Stomach (tissue), 19 donors: Measurements from ENCODE around the gene CCDC126. TPM values are rescaled to one million over a fixed set of nuclear protein-coding genes. Genes with fewer than 3 reads are reported as not detected.

ENCODE experiments used
- DNase-seq, 2 donors: peaks; one replicate each; pipeline versions ENCODE4 v3.0.0 to v3.0.0-alpha.2; 2013 to 2019
- H3K27ac ChIP-seq, 5 donors: fragments of 200-600 bp in 4 of 5; sonication (generic) in 4 of 5; one replicate each; pipeline ENCODE4 v1.5.1; 2013 to 2019; ENCODE audit warnings: mild to moderate bottlenecking in 1 of 5, moderate library complexity in 1 of 5
- H3K27me3 ChIP-seq, 3 donors: fragments of 200-600 bp; sonication (generic); one replicate each; pipeline ENCODE4 v1.5.1; 2017 to 2019; ENCODE audit warnings: mixed run types in 1 of 3
- H3K36me3 ChIP-seq, 4 donors: fragments of 200-600 bp; sonication (generic); 1 replicate in 3 of 4; 2 replicates in 1 of 4; pipeline ENCODE4 v1.5.1; 2016 to 2019
- H3K4me1 ChIP-seq, 4 donors: fragments of 200-600 bp; sonication (generic); one replicate each; pipeline ENCODE4 v1.5.1; 2016 to 2019
- H3K4me3 ChIP-seq, 4 donors: fragments of 200-600 bp; sonication (generic) in 3 of 4; one replicate each; pipeline ENCODE4 v1.5.1; 2016 to 2019; ENCODE audit warnings: mild to moderate bottlenecking in 1 of 4
- H3K9me3 ChIP-seq, 4 donors: fragments of 200-600 bp; sonication (generic); one replicate each; pipeline ENCODE4 v1.5.1; 2016 to 2019
- EP300 ChIP-seq: sonication (generic); formaldehyde crosslinking; IDR thresholded peaks from one replicate; pipeline ENCODE4 v1.6.1; 2017; ENCODE audit warnings: antibody characterized with exemption
- POLR2A ChIP-seq, 4 donors: fragments of 450-650 bp; IDR thresholded peaks; one replicate each; pipeline ENCODE4 v1.6.1; 2016; ENCODE audit warnings: antibody characterized with exemption in 4 of 4, control low read depth in 2 of 4, mild to moderate bottlenecking in 1 of 4, moderate library complexity in 1 of 4
- POLR2AphosphoS5 ChIP-seq, 3 donors: sonication (generic); formaldehyde crosslinking; IDR thresholded peaks; one replicate each; pipeline ENCODE4 v1.6.1; 2016; ENCODE audit warnings: antibody characterized with exemption in 3 of 3
- WGBS, 5 donors: extraction: QIAGEN DNeasy Blood & Tissue Kit in 3 of 5; methylation state at CpG; one replicate each; pipeline versions ENCODE4 v1.1.5 to v1.1.7; 2013 to 2018; 5-methylcytosine and 5-hydroxymethylcytosine counted together
- intact Hi-C: fragments of 100-400 bp; cut with DNase I; formaldehyde crosslinking; loops from one replicate; pipeline ENCODE4 v1.15.1; 2023; ENCODE audit warnings: low total_unique reads
- long read RNA-seq, 10 donors: transcript quantifications; one replicate each; lab custom pipeline, GENCODE V29; 2026
- polyA plus RNA-seq, 3 donors: library from polyadenylated mRNA; stranded (reverse); fragments of 200-250 nt; gene quantifications; one replicate each; pipeline ENCODE4 v1.2.3, GENCODE V29; 2013
- total RNA-seq, 5 donors: library from RNA; depleted of rRNA; stranded (reverse); fragments of >200 nt; gene quantifications; one replicate each; pipeline versions ENCODE4 v1.1.0 to v1.2.3, GENCODE V29; 2014 to 2016
- TF ChIP-seq, protein P1 (sequence below), 7 experiments: fragments of 450-650 bp in 4 of 7; fragments of 200-600 bp in 3 of 7; sonication (generic) in 3 of 7; IDR thresholded peaks; one replicate each; pipeline ENCODE4 v1.5.1; 2016 to 2019; ENCODE audit warnings: antibody characterized with exemption in 7 of 7, control low read depth in 2 of 7, mild to moderate bottlenecking in 1 of 7
- donor health status: healthy with polysubstance abuse.
- donor health status: Bipolar disorder and iron deficiency.
- donor health status: healthy.

The CCDC126 gene, protein sequence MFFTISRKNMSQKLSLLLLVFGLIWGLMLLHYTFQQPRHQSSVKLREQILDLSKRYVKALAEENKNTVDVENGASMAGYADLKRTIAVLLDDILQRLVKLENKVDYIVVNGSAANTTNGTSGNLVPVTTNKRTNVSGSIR
- 10 to 100 TPM in 3 of 5 donors, 1 to 10 TPM in 1, not detected in 1; 7.6 to 29.7 (median 14.8) TPM for total RNA-seq
- polyA plus RNA-seq: 1 to 10 TPM; 2.8 to 4.8 (median 3.5) TPM
- long read RNA-seq, donor 1, partial matches to known transcripts: 0 of 1 reads
- long read RNA-seq, donor 1, other reads (novel, unspliced or antisense): 0 of 1 reads
- long read RNA-seq, donor 2, partial matches to known transcripts: 0 of 4 reads
- long read RNA-seq, donor 2, other reads (novel, unspliced or antisense): 0 of 4 reads
- long read RNA-seq, donor 3, partial matches to known transcripts: 0 of 2 reads
- long read RNA-seq, donor 3, other reads (novel, unspliced or antisense): 0 of 2 reads
- long read RNA-seq, donor 4, partial matches to known transcripts: 0 of 1 reads
- long read RNA-seq, donor 4, other reads (novel, unspliced or antisense): 0 of 1 reads
- long read RNA-seq, donor 5, partial matches to known transcripts: 10 of 11 reads
- long read RNA-seq, donor 5, other reads (novel, unspliced or antisense): 0 of 11 reads
- long read RNA-seq, donor 6, transcript CCDC126-201 (4 exons, 2,473 nt): major isoform, 8 of 10 reads
- long read RNA-seq, donor 6, partial matches to known transcripts: 0 of 10 reads
- long read RNA-seq, donor 6, other reads (novel, unspliced or antisense): 0 of 10 reads
- long read RNA-seq, donor 7, transcript CCDC126-201 (4 exons, 2,473 nt): major isoform, 5 of 6 reads
- long read RNA-seq, donor 7, partial matches to known transcripts: 0 of 6 reads
- long read RNA-seq, donor 7, other reads (novel, unspliced or antisense): 0 of 6 reads
- long read RNA-seq, donor 8, transcript CCDC126-201 (4 exons, 2,473 nt): major isoform, 5 of 9 reads
- long read RNA-seq, donor 8, partial matches to known transcripts: 0 of 9 reads
- long read RNA-seq, donor 8, other reads (novel, unspliced or antisense): 0 of 9 reads
- long read RNA-seq, donor 9, partial matches to known transcripts: 7 of 7 reads
- long read RNA-seq, donor 9, other reads (novel, unspliced or antisense): 0 of 7 reads
- long read RNA-seq, donor 10, partial matches to known transcripts: 0 of 1 reads
- long read RNA-seq, donor 10, other reads (novel, unspliced or antisense): 0 of 1 reads

DNA sequence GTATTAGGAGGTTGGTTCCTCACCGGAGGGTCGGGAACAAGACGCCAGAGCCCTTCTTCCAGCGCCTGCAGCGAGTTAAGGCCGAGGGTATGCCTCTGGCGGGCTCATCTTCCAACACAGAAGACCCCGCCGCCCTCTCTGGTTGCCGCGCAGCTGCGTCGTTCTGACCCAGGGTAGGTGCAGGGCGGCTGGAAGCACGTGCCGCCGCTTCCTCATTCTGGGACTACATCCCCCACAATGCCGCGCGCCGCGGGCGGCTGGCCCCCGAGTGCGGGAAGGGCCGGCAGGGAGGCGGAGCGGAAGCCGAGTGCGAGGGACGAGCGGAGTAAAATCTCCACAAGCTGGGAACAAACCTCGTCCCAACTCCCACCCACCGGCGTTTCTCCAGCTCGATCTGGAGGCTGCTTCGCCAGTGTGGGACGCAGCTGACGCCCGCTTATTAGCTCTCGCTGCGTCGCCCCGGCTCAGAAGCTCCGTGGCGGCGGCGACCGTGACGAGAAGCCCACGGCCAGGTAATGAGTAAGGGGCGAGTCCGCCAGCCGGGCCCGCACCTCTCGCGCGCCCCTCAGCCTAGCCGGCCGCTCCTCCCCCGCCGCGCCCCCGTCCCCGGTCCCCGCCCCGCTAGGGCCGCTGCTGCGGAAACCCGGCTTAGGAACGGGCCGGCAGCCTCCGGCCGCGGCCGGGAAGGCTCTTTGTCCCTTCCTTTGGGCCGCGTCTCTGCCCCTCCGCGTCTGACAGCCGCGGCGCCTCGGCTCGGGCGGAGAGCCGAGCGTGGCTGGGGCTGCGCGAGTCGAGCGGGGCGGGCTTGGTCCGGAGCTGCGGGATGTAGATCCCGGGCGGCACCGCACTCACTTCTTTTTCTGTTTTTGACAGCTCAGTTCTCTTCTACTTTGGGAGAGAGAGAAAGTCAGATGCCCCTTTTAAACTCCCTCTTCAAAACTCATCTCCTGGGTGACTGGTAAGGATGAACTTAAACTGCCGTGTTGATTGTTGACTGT lies at the start of gene CCDC126:
CCDC126 (plus strand) TSS at position 289 of the 998 bp plus-strand sequence. CDS start 13,934 bp downstream, outside the sequence.
- H3K36me3 ChIP-seq: no peaks in the 10 kb centered on the region
- H3K27me3 ChIP-seq: no peaks in the 10 kb centered on the region
- WGBS, 5 donors: 1 to 3% (median 2%) methylated on average over 38 to 99 of the region's 99 CpGs
- no peaks in the 10 kb centered on the region for H3K9me3 ChIP-seq
- DNase-seq: peak; percentile 93 to 97
- H3K27ac ChIP-seq: peak within 1 kb of the TSS; percentile 93 to 99 (median 96)
- peak in 2 of 4 donors; percentile 10 to 47 for TF ChIP-seq POLR2A (IDR thresholded peaks at IDR 0.05)
- peak; percentile 74 to 89 (median 81) for TF ChIP-seq POLR2AphosphoS5 (IDR thresholded peaks at IDR 0.05)
- no peak for TF ChIP-seq EP300
- H3K4me1 ChIP-seq: peaks cover 12 to 45% (median 31%) of the 10 kb centered on the region in 4 donors
- intact Hi-C loops: no loop called here
- H3K4me3 ChIP-seq: peak within 1 kb of the TSS; percentile 53 to 88 (median 81)

DNA sequence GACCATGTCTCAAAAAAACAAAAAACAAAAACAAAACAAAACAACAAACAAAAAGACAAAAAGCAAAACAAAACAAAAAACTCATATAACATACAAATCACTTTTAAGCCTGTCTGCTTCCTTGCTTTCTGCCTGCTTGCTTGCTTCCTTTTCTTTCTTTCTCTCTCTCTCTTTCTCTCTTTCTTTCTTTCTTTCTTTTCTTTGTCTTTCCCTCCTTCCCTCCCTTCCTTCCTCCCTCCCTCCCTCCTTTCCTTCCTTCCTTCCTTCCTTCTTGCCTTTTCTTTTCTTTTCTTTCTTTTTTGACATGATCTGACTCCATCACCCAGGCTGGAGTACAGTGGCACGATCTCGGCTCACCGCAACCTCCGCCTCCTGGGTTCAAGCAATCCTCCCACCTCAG lies 49.5 kb upstream of the CCDC126 start:
- no peak overlapping the region for H3K4me3 ChIP-seq
- TF ChIP-seq POLR2AphosphoS5 (IDR thresholded peaks at IDR 0.05) (no peak), POLR2A (IDR thresholded peaks at IDR 0.05) (no peak), EP300 (no peak)
- TF ChIP-seq, protein P1, sequence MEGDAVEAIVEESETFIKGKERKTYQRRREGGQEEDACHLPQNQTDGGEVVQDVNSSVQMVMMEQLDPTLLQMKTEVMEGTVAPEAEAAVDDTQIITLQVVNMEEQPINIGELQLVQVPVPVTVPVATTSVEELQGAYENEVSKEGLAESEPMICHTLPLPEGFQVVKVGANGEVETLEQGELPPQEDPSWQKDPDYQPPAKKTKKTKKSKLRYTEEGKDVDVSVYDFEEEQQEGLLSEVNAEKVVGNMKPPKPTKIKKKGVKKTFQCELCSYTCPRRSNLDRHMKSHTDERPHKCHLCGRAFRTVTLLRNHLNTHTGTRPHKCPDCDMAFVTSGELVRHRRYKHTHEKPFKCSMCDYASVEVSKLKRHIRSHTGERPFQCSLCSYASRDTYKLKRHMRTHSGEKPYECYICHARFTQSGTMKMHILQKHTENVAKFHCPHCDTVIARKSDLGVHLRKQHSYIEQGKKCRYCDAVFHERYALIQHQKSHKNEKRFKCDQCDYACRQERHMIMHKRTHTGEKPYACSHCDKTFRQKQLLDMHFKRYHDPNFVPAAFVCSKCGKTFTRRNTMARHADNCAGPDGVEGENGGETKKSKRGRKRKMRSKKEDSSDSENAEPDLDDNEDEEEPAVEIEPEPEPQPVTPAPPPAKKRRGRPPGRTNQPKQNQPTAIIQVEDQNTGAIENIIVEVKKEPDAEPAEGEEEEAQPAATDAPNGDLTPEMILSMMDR (IDR thresholded peaks at IDR 0.05): no peak
- no peak overlapping the region for H3K27ac ChIP-seq
- no peaks in the 10 kb centered on the region for H3K27me3 ChIP-seq
- peaks cover 0 to 5% (median 2%) of the 10 kb centered on the region in 4 donors for H3K4me1 ChIP-seq
- 93 to 97% (median 95%) methylated on average over 4 of the region's 4 CpGs for WGBS, 5 donors
- H3K9me3 ChIP-seq: no peaks in the 10 kb centered on the region
- H3K36me3 ChIP-seq: no peaks in the 10 kb centered on the region
- DNase-seq: no peak
- intact Hi-C loops: no loop called here

DNA sequence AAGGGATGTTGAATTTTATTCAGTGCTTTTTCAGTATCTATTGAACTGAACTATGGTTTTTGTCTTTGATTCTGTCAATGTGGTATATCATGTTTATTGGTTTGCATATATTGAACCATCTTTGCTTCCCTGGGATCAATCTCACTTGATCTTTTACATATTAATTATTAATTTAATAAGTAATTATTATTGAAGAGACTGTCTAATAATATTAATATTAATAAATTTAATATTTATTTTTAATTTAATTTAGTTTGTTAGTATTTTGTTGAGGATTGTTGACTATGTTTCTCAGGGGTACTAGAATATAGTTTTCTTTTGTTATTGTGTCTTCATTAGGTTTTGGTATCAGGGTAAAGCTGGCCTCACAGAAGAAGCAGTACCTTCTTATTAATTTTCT lies 38.9 kb upstream of the CCDC126 start:
- intact Hi-C loops: no loop called here
- H3K4me3 ChIP-seq: no peak overlapping the region
- TF ChIP-seq EP300 (no peak), POLR2AphosphoS5 (IDR thresholded peaks at IDR 0.05) (no peak), POLR2A (IDR thresholded peaks at IDR 0.05) (no peak)
- TF ChIP-seq, protein P1 (IDR thresholded peaks at IDR 0.05): no peak

More for the DNA sequence above, 38.9 kb upstream of the CCDC126 start:
- Histone ChIP-seq H3K27me3 (no peaks in the 10 kb centered on the region), H3K4me1 (no peaks in the 10 kb centered on the region), H3K36me3 (no peaks in the 10 kb centered on the region), H3K9me3 (no peaks in the 10 kb centered on the region), H3K27ac (no peak overlapping the region)
- no peak for DNase-seq
